EH (cell line): ENCODE results near the gene CAP2.
"Not testable (repeated sequence)": the region's sequence is repeated elsewhere in the genome, so short reads cannot be mapped to it uniquely, and the experiment has no call there.

Experiments used
- DNase-seq: peaks from one replicate; pipeline ENCODE4 v3.0.0-alpha.2; 2015; ENCODE audit warnings: low read depth

The CAP2 gene

GRCh38 chr6:17397764-17398194 lies 4.4 kb downstream of the CAP2 start:
- DNase-seq = peak; percentile 76

- not testable (repeated sequence) for DNase-seq
Measured at GRCh38 chr6:17405181-17405943, 12.0 kb downstream of the CAP2 start.

- DNase-seq = no peak
Measured at GRCh38 chr6:17405944-17406245, 12.5 kb downstream of the CAP2 start.

GRCh38 chr6:17408081-17408480 lies 14.7 kb downstream of the CAP2 start:
- peak; percentile 48 for DNase-seq

- DNase-seq = no peak
Measured at GRCh38 chr6:17410281-17410680, 16.9 kb downstream of the CAP2 start.

- DNase-seq = peak; percentile 88
Measured at GRCh38 chr6:17413313-17413750, 19.9 kb downstream of the CAP2 start.

- DNase-seq = not testable (repeated sequence)
Measured at GRCh38 chr6:17414395-17414794, 21.0 kb downstream of the CAP2 start.

GRCh38 chr6:17415321-17415720 lies 21.9 kb downstream of the CAP2 start:
- DNase-seq = no peak

- no peak for DNase-seq
Measured at GRCh38 chr6:17416806-17417205, 23.4 kb downstream of the CAP2 start.

GRCh38 chr6:17417817-17418216 lies 24.4 kb downstream of the CAP2 start:
- peak; percentile 99 for DNase-seq

- DNase-seq = peak; percentile 92
Measured at GRCh38 chr6:17418281-17419188, 25.1 kb downstream of the CAP2 start.

GRCh38 chr6:17419189-17419575 lies 25.8 kb downstream of the CAP2 start:
- peak; percentile 70 for DNase-seq

GRCh38 chr6:17420368-17420767 lies 27.0 kb downstream of the CAP2 start:
- DNase-seq = no peak

GRCh38 chr6:17421406-17421805 lies 28.0 kb downstream of the CAP2 start:
- DNase-seq = no peak

GRCh38 chr6:17423026-17423425 lies 29.6 kb downstream of the CAP2 start:
- DNase-seq = no peak

GRCh38 chr6:17427062-17427461 lies 33.7 kb downstream of the CAP2 start:
- no peak for DNase-seq

- no peak for DNase-seq
Measured at GRCh38 chr6:17427617-17428016, 34.2 kb downstream of the CAP2 start.

GRCh38 chr6:17428595-17429120 lies 35.3 kb downstream of the CAP2 start:
- DNase-seq = not testable (repeated sequence)

- peak; percentile 32 for DNase-seq
Measured at GRCh38 chr6:17429383-17430061, 36.1 kb downstream of the CAP2 start.

- peak; percentile 82 for DNase-seq
Measured at GRCh38 chr6:17431581-17431980, 38.2 kb downstream of the CAP2 start.

- DNase-seq = peak; percentile 61
Measured at GRCh38 chr6:17432356-17432755, 39.0 kb downstream of the CAP2 start.

- DNase-seq = no peak
Measured at GRCh38 chr6:17439243-17439993, 46.0 kb downstream of the CAP2 start.
